NB4 (cell line): Measurements from ENCODE around the gene PSMB2.

Experiments
- POLR2A ChIP-seq: IDR thresholded peaks from 2 replicates; pipeline ENCODE4 v1.6.1; 2011; ENCODE audit warnings: mild to moderate bottlenecking; ENCODE audit not compliant: insufficient read length; ENCODE audit errors: extremely low read depth
- TF ChIP-seq, protein P1 (sequence below): IDR thresholded peaks from one replicate; pipeline ENCODE4 v1.5.1; 2012; ENCODE audit warnings: low read depth, low read length

DNA sequence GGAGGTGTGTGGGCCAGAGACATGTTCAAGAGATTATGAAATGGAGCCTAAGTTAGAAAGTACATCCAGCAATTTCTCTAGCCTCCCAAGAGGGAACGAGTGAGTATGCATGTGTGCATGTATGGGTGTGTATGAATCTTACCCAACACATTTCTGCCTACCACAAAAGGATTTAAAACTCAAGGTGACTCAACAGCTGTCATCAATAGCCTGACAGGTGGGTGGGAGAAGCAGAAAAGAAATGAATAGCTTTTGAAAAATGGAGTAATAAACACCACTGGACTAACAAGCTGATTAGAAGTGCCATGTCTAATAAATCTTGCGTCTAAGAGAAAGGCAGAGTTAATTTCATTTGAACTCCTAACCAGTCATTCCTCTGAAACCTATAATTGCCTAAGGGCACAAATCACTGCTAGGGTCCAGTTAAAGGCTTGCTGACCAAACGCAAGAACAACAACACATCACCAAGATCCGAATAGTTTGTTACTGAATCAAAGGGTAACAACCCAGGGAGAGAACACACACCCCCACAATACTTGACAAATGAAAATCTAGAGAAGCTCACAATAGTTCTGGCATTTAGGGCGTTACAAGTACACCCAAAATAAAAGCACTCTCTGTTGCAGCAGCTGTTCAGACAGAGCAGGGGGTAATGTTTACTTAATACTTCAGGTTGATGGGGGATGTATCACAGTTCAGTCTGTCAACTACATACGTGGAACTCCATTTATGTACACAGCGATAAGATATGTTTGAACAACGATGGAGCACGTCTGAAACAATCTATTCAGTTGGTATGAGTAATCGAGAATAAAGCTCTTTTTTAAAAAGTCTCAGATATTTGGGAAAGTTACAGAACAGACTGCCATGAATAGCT, 85.5 kb downstream of the PSMB2 start:
- TF ChIP-seq, protein P1, sequence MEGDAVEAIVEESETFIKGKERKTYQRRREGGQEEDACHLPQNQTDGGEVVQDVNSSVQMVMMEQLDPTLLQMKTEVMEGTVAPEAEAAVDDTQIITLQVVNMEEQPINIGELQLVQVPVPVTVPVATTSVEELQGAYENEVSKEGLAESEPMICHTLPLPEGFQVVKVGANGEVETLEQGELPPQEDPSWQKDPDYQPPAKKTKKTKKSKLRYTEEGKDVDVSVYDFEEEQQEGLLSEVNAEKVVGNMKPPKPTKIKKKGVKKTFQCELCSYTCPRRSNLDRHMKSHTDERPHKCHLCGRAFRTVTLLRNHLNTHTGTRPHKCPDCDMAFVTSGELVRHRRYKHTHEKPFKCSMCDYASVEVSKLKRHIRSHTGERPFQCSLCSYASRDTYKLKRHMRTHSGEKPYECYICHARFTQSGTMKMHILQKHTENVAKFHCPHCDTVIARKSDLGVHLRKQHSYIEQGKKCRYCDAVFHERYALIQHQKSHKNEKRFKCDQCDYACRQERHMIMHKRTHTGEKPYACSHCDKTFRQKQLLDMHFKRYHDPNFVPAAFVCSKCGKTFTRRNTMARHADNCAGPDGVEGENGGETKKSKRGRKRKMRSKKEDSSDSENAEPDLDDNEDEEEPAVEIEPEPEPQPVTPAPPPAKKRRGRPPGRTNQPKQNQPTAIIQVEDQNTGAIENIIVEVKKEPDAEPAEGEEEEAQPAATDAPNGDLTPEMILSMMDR, result no peak
- TF ChIP-seq POLR2A, result no peak
